ENCODE measurements around the gene PLD1.

DNA sequence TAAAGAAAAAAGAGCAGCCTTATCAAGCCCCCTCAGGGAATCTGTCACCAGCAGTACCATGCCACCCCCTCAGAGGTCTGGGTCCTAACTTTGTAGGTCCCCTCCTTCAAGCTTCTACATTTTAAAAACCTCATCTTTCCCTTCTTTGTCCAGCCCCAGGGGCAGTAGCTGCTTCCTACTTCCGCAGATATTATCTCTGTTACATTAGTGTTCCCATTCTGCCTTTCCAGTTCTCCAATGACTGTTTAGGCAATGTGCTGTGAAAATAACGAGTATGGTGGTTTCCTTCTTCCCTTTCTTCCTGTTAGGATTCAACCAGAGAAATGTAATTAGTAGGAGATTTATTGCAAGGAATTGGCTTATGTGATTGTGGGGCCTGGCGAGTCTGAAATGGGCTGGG lies 224.0 kb downstream of the PLD1 start:
- TF ChIP-seq POLR2A (IDR thresholded peaks at IDR 0.05; ENCODE audit: low read length) (no peak), GATA1 (IDR thresholded peaks at IDR 0.05; ENCODE audit: low read depth, low read length) (no peak)
